Neural progenitor cell (in vitro differentiated cells): Measurements from ENCODE around the gene GJA5. TPM values are rescaled to one million over a fixed set of nuclear protein-coding genes. Genes with fewer than 3 reads are reported as not detected.
A peak's percentile ranks its signal among the peaks of the same experiment; 100 is the strongest.

ENCODE experiments used
- DNase-seq: peaks from one replicate; pipeline ENCODE4 v3.0.0-alpha.2; 2016; ENCODE audit warnings: low spot score
- H2AFZ ChIP-seq: fragments of 200-600 bp; sonication (generic); replicated peaks from 2 replicates; pipeline ENCODE4 v1.6.1; 2016; ENCODE audit warnings: antibody characterized with exemption
- H3F3A ChIP-seq: fragments of 200-600 bp; sonication (generic); 2 replicates; pipeline ENCODE4 v1.6.1; 2016; ENCODE audit warnings: antibody characterized with exemption, low read depth
- H3K27ac ChIP-seq: fragments of 200-600 bp; sonication (generic); 2 replicates; pipeline ENCODE4 v1.5.1; 2016; ENCODE audit warnings: mild to moderate bottlenecking
- H3K27me3 ChIP-seq: fragments of 200-600 bp; sonication (generic); 2 replicates; pipeline ENCODE4 v1.6.1; 2016; ENCODE audit warnings: mild to moderate bottlenecking, moderate library complexity
- H3K36me3 ChIP-seq: fragments of 200-600 bp; sonication (generic); 2 replicates; pipeline ENCODE4 v1.5.1; 2016
- H3K4me1 ChIP-seq: fragments of 200-600 bp; sonication (generic); 2 replicates; pipeline ENCODE4 v1.6.1; 2016; ENCODE audit warnings: mixed run types
- H3K4me2 ChIP-seq: fragments of 200-600 bp; sonication (generic); 2 replicates; pipeline ENCODE4 v1.6.1; 2016
- H3K4me3 ChIP-seq: fragments of 200-600 bp; sonication (generic); 2 replicates; pipeline ENCODE4 v1.5.1; 2016
- H3K79me2 ChIP-seq: fragments of 200-600 bp; sonication (generic); 2 replicates; pipeline ENCODE4 v1.6.1; 2016; ENCODE audit warnings: low read depth
- H3K9ac ChIP-seq: fragments of 200-600 bp; sonication (generic); 2 replicates; pipeline ENCODE4 v1.6.1; 2016
- H3K9me3 ChIP-seq: fragments of 200-600 bp; sonication (generic); 2 replicates; pipeline ENCODE4 v1.5.1; 2016; ENCODE audit warnings: low read depth
- H4K20me1 ChIP-seq: fragments of 200-600 bp; sonication (generic); 2 replicates; pipeline ENCODE4 v1.6.1; 2016; ENCODE audit warnings: low read depth
- H3K27ac Mint-ChIP-seq: 3 replicates; pipeline ENCODE4 v1.8.0; 2021; ENCODE audit warnings: mixed read lengths
- H3K27me3 Mint-ChIP-seq: 2 replicates; pipeline ENCODE4 v1.8.0; 2022; ENCODE audit warnings: low read depth, mild to moderate bottlenecking, inconsistent platforms, moderate library complexity, mixed read lengths; ENCODE audit not compliant: insufficient read depth
- H3K36me3 Mint-ChIP-seq: 3 replicates; pipeline ENCODE4 v1.8.0; 2021; ENCODE audit warnings: mixed read lengths
- H3K4me1 Mint-ChIP-seq: 3 replicates; pipeline ENCODE4 v1.8.0; 2021; ENCODE audit warnings: mixed read lengths
- H3K4me3 Mint-ChIP-seq: 3 replicates; pipeline ENCODE4 v1.8.0; 2021; ENCODE audit warnings: mild to moderate bottlenecking, moderate library complexity, mixed read lengths
- H3K9me3 Mint-ChIP-seq: 3 replicates; pipeline ENCODE4 v1.8.0; 2020; ENCODE audit warnings: mixed read lengths
- EZH2 ChIP-seq: fragments of 200-600 bp; sonication (generic); IDR thresholded peaks from 2 replicates; pipeline ENCODE4 v1.6.1; 2017; ENCODE audit warnings: antibody characterized with exemption, mild to moderate bottlenecking, moderate library complexity
- EZH2phosphoT487 ChIP-seq: fragments of 200-600 bp; sonication (generic); IDR thresholded peaks from 2 replicates; pipeline ENCODE4 v1.6.1; 2017; ENCODE audit warnings: antibody characterized with exemption
- total RNA-seq: library from RNA; depleted of rRNA; stranded (reverse); fragments of >200 nt; gene quantifications from 2 replicates; pipeline ENCODE4 v1.2.3, GENCODE V29; 2015; ENCODE audit warnings: low replicate concordance
- TF ChIP-seq, protein P1 (sequence below): fragments of 200-600 bp; sonication (generic); IDR thresholded peaks from 2 replicates; pipeline ENCODE4 v1.5.1; 2017; ENCODE audit warnings: antibody characterized with exemption, mild to moderate bottlenecking

GJA5 gene
- total RNA-seq, 1 donor from 2014 or later, result 0.11 TPM

DNA sequence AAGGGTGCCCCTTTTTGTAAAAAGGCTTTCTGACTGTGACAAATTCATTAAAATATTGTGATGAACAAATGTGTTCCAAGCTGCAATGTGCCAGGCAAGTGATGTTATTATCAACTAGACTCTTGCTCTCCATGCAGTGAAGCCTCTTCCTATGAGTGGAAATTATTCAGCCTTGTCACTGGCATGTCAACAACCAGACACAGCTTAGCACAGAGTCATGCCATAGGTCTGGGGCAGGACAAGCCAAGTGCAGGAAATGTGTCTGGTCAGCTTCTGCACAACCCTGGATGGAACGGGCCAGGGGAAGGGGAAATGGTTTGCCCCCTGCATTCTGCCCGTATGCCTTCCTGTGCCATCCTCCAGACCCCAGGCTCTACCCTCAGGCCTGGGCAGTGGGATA, 27.4 kb upstream of the GJA5 start:
- no peak overlapping the region for H3K9ac ChIP-seq
- H4K20me1 ChIP-seq, result no peaks in the 10 kb centered on the region
- no peaks in the 10 kb centered on the region for H3K36me3 ChIP-seq
- H3K4me2 ChIP-seq, result no peak overlapping the region
- no peaks in the 10 kb centered on the region for H3K79me2 ChIP-seq
- Mint-ChIP-seq H3K36me3 (no peaks in the 10 kb centered on the region), H3K27me3 (peaks cover 7% of the 10 kb centered on the region), H3K4me3 (no peak overlapping the region), H3K27ac (no peak overlapping the region), H3K9me3 (peaks cover 3% of the 10 kb centered on the region), H3K4me1 (peaks cover 22% of the 10 kb centered on the region)
- no peak overlapping the region for H3K27ac ChIP-seq
- H3K4me3 ChIP-seq, result no peak overlapping the region
- TF ChIP-seq, protein P1, sequence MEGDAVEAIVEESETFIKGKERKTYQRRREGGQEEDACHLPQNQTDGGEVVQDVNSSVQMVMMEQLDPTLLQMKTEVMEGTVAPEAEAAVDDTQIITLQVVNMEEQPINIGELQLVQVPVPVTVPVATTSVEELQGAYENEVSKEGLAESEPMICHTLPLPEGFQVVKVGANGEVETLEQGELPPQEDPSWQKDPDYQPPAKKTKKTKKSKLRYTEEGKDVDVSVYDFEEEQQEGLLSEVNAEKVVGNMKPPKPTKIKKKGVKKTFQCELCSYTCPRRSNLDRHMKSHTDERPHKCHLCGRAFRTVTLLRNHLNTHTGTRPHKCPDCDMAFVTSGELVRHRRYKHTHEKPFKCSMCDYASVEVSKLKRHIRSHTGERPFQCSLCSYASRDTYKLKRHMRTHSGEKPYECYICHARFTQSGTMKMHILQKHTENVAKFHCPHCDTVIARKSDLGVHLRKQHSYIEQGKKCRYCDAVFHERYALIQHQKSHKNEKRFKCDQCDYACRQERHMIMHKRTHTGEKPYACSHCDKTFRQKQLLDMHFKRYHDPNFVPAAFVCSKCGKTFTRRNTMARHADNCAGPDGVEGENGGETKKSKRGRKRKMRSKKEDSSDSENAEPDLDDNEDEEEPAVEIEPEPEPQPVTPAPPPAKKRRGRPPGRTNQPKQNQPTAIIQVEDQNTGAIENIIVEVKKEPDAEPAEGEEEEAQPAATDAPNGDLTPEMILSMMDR, result no peak
- TF ChIP-seq EZH2phosphoT487 (no peak), EZH2 (no peak)
- H3K4me1 ChIP-seq, result peaks cover 8% of the 10 kb centered on the region
- H3K27me3 ChIP-seq, result no peaks in the 10 kb centered on the region
- no peaks in the 10 kb centered on the region for H3K9me3 ChIP-seq
- DNase-seq, result no peak
- no peaks in the 10 kb centered on the region for H3F3A ChIP-seq
- no peak overlapping the region for H2AFZ ChIP-seq

DNA sequence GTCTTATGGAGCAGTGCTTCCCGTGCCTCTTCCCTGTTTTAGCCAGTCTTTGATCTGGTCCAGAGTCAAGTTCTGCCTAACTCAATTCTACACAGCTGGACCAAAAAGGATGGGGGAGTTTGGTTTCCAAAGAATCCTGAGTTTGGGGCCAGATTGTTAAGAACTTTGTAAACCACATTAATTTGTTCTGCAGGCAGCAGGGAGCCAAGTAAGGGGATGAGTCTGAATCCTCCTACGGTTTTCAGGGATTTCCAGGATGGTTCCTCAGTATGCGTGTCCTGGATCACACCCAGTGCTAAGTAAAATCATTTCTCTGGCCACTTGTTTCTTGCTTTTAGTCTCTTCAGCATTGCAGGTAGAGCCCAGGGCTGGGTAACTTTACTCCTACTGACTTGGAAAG, 26.1 kb upstream of the GJA5 start:
- H3K27ac ChIP-seq, result no peak overlapping the region
- H3K4me3 Mint-ChIP-seq, result no peak overlapping the region
- no peaks in the 10 kb centered on the region for H3F3A ChIP-seq
- H2AFZ ChIP-seq, result no peak overlapping the region
- H3K27me3 Mint-ChIP-seq, result peaks cover 4% of the 10 kb centered on the region
- no peak overlapping the region for H3K4me3 ChIP-seq
- no peaks in the 10 kb centered on the region for H3K36me3 ChIP-seq
- H3K4me1 ChIP-seq, result peaks cover 8% of the 10 kb centered on the region
- no peaks in the 10 kb centered on the region for H3K36me3 Mint-ChIP-seq
- no peaks in the 10 kb centered on the region for H3K27me3 ChIP-seq
- H3K9me3 ChIP-seq, result no peaks in the 10 kb centered on the region
- H3K9me3 Mint-ChIP-seq, result peaks cover 3% of the 10 kb centered on the region
- no peaks in the 10 kb centered on the region for H4K20me1 ChIP-seq
- no peak for TF ChIP-seq EZH2
- TF ChIP-seq EZH2phosphoT487, result no peak
- TF ChIP-seq, protein P1, result no peak
- H3K27ac Mint-ChIP-seq, result no peak overlapping the region
- no peak overlapping the region for H3K4me2 ChIP-seq
- H3K4me1 Mint-ChIP-seq, result peaks cover 22% of the 10 kb centered on the region
- H3K79me2 ChIP-seq, result no peaks in the 10 kb centered on the region
- DNase-seq, result no peak
- H3K9ac ChIP-seq, result no peak overlapping the region

DNA sequence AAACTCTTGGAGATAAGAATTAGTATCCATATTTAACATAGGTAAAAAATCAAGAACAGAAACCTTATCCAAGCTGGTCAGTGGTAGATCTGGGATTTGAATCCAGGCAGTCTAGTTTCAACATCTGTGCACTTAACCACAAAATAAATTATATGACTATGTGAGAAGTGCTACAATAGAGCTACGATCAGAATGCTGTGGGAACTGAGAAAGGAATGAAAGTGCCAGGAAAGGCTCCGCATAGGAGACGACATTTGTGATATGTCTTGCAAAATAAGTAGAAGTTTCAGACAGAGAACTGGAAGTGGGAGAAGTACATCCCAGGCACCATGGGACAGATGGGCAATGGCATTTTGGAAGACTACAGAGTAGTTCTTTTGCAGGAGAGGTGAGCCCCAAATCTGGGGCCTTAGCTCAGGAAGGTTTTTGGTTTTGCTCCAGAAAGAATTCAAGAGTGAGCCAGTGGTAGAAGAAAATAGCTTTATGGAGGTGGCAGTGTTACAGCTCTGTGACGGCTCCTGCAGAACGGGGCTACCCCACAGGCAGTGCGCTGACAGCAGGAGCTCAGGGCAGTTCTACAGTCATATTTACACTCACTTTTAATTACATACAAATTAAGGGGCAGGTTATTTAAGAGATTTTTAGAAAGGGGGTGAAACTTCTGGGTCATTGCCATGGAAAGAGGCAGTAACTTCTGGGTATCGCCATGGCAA, 25.5 kb upstream of the GJA5 start:
- Histone ChIP-seq H4K20me1 (no peaks in the 10 kb centered on the region), H3K79me2 (no peaks in the 10 kb centered on the region), H3K4me1 (peaks cover 10% of the 10 kb centered on the region), H3F3A (no peaks in the 10 kb centered on the region), H3K27ac (no peak overlapping the region), H3K4me3 (no peak overlapping the region), H3K9me3 (no peaks in the 10 kb centered on the region), H3K27me3 (no peaks in the 10 kb centered on the region), H3K4me2 (peak overlapping the region; percentile 6), H2AFZ (no peak overlapping the region), H3K36me3 (no peaks in the 10 kb centered on the region), H3K9ac (no peak overlapping the region)
- no peak overlapping the region for H3K4me3 Mint-ChIP-seq
- peaks cover 22% of the 10 kb centered on the region for H3K4me1 Mint-ChIP-seq
- no peak for DNase-seq
- H3K27ac Mint-ChIP-seq, result no peak overlapping the region
- peaks cover 3% of the 10 kb centered on the region for H3K9me3 Mint-ChIP-seq
- TF ChIP-seq, protein P1, result no peak
- TF ChIP-seq EZH2phosphoT487 (no peak), EZH2 (no peak)
- no peaks in the 10 kb centered on the region for H3K36me3 Mint-ChIP-seq
- peaks cover 3% of the 10 kb centered on the region for H3K27me3 Mint-ChIP-seq
